Epithelial cell of proximal tubule (primary cell): Measurements from ENCODE around the gene NPC1. TPM values are rescaled to one million over a fixed set of nuclear protein-coding genes. Genes with fewer than 3 reads are reported as not detected.
A peak's percentile ranks its signal among the peaks of the same experiment; 100 is the strongest.

Source experiments
- DNase-seq: peaks from one replicate; pipeline ENCODE4 v3.0.0-alpha.2; 2011; ENCODE audit warnings: low read depth
- H3K4me3 ChIP-seq: 2 replicates; pipeline ENCODE4 v1.5.1; 2011; ENCODE audit warnings: low read depth, mild to moderate bottlenecking, low read length
- CTCF ChIP-seq: conservative IDR thresholded peaks from 2 replicates; pipeline ENCODE4 v1.5.1; 2012; ENCODE audit warnings: low read depth, mild to moderate bottlenecking, low read length
- total RNA-seq: library from RNA; depleted of rRNA; stranded (reverse); fragments of >200 nt; gene quantifications from 2 replicates; pipeline ENCODE4 v1.2.3, GENCODE V29; 2015

The NPC1 gene
- total RNA-seq, result 54.8 and 69.5 TPM in 2 replicates

GRCh38 chr18:23586249-23587196 is at the start of gene NPC1:
Gene NPC1, minus strand, starts transcription at chr18:23586506. Its CDS starts 163 bp downstream, at chr18:23586343.
- TF ChIP-seq CTCF, result peak; percentile 70
- DNase-seq, result peak; percentile 82
- H3K4me3 ChIP-seq, result peak within 1 kb of the TSS; percentile 94

GRCh38 chr18:23636071-23636399 is 49.7 kb upstream of the NPC1 start:
- TF ChIP-seq CTCF, result no peak
- H3K4me3 ChIP-seq, result no peak overlapping the region

GRCh38 chr18:23635283-23636070 is 49.2 kb upstream of the NPC1 start:
- DNase-seq, result no peak
- no peak for TF ChIP-seq CTCF
- no peak overlapping the region for H3K4me3 ChIP-seq

More at GRCh38 chr18:23636071-23636399, 49.7 kb upstream of the NPC1 start:
- DNase-seq, result no peak

GRCh38 chr18:23634692-23635091 is 48.4 kb upstream of the NPC1 start:
- H3K4me3 ChIP-seq, result no peak overlapping the region
- no peak for DNase-seq
- no peak for TF ChIP-seq CTCF

GRCh38 chr18:23632615-23633014 is 46.3 kb upstream of the NPC1 start:
- DNase-seq, result no peak
- TF ChIP-seq CTCF, result no peak
- no peak overlapping the region for H3K4me3 ChIP-seq

GRCh38 chr18:23631746-23632145 is 45.4 kb upstream of the NPC1 start:
- no peak overlapping the region for H3K4me3 ChIP-seq
- no peak for DNase-seq
- TF ChIP-seq CTCF, result no peak
